ENCODE measurements around the gene GALNT9.

- TF ChIP-seq TEAD4 (IDR thresholded peaks at IDR 0.05; ENCODE audit: borderline replicate concordance, insufficient read depth) (no peak), CTCF (IDR thresholded peaks at IDR 0.05) (no peak), POLR2AphosphoS5 (IDR thresholded peaks at IDR 0.05; ENCODE audit: low read depth, low read length) (no peak), RFX5 (IDR thresholded peaks at IDR 0.05; ENCODE audit: low read length) (no peak), SMC3 (IDR thresholded peaks at IDR 0.05; ENCODE audit: low read depth, low read length) (no peak), ELF1 (IDR thresholded peaks at IDR 0.05) (no peak)
Measured at GRCh38 chr12:132323171-132324010, 6.0 kb downstream of the GALNT9 start.

Measured in SK-N-SH (cell line).